ENCODE measurements around the gene IGFL1.
"Not testable (repeated sequence)": the region's sequence is repeated elsewhere in the genome, so short reads cannot be mapped to it uniquely, and the experiment has no call there.

Gene IGFL1

DNA sequence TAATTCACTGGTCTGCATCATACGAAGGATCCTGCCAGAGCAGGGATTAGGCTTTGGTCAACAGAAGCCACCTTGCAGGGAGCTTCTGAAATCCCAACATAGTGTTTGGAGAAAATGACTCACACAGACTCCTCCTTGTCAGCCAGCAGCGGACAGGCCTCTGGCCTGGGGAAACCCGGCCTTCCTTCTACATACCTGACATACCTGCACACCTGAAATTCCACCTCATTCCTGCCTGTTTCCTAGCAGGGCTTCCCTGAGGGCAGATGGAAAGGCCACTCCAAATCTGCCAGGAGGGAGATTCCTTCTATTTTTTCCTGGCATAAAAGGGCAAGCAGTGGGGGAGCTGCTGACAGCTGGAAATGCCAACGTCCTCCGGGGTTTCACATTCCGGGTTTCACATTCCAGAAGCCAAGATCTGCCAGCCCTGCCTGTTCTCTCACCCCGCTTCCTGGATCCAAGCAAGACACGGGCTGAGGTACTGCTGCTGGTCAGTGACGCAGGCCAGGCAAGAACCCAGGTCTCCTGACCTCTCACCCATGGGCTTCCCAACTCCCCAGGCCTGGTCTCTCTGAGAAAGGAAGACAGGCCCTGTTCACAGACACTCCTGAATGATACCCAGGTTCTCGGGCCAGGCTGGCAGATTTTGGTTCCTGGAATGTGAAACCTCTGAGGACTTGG, 18.2 kb upstream of the IGFL1 start:
- Histone ChIP-seq H3K4me3 (ENCODE audit: low read length, poor library complexity, severe bottlenecking) (no peak overlapping the region), H3K4me1 (ENCODE audit: insufficient read depth, low read length, poor library complexity, severe bottlenecking) (no peaks in the 10 kb centered on the region), H3K27me3 (ENCODE audit: insufficient read depth, low read length, poor library complexity, severe bottlenecking) (no peaks in the 10 kb centered on the region), H3K9ac (ENCODE audit: low read depth, low read length, poor library complexity, severe bottlenecking) (no peak overlapping the region), H3K4me2 (ENCODE audit: low read depth, low read length, poor library complexity, severe bottlenecking) (no peak overlapping the region), H3K9me3 (ENCODE audit: insufficient read depth, low read depth, low read length) (no peaks in the 10 kb centered on the region), H3K36me3 (ENCODE audit: insufficient read depth, low read length) (no peaks in the 10 kb centered on the region), H3K9me2 (replicated peaks; ENCODE audit: low read depth, low read length) (no peaks in the 10 kb centered on the region), H4K20me1 (ENCODE audit: insufficient read depth, low read length, poor library complexity, severe bottlenecking) (no peaks in the 10 kb centered on the region), H2AFZ (ENCODE audit: low read length) (no peak overlapping the region), H3K79me2 (ENCODE audit: insufficient read depth, low read length) (no peaks in the 10 kb centered on the region), H3F3A (ENCODE audit: low read depth) (no peaks in the 10 kb centered on the region)
- TF ChIP-seq, protein P1, sequence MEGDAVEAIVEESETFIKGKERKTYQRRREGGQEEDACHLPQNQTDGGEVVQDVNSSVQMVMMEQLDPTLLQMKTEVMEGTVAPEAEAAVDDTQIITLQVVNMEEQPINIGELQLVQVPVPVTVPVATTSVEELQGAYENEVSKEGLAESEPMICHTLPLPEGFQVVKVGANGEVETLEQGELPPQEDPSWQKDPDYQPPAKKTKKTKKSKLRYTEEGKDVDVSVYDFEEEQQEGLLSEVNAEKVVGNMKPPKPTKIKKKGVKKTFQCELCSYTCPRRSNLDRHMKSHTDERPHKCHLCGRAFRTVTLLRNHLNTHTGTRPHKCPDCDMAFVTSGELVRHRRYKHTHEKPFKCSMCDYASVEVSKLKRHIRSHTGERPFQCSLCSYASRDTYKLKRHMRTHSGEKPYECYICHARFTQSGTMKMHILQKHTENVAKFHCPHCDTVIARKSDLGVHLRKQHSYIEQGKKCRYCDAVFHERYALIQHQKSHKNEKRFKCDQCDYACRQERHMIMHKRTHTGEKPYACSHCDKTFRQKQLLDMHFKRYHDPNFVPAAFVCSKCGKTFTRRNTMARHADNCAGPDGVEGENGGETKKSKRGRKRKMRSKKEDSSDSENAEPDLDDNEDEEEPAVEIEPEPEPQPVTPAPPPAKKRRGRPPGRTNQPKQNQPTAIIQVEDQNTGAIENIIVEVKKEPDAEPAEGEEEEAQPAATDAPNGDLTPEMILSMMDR (conservative IDR thresholded peaks at IDR 0.05; ENCODE audit: low read length), result no peak
- TF ChIP-seq EZH2phosphoT487 (IDR thresholded peaks at IDR 0.05; ENCODE audit: borderline replicate concordance), result no peak

DNA sequence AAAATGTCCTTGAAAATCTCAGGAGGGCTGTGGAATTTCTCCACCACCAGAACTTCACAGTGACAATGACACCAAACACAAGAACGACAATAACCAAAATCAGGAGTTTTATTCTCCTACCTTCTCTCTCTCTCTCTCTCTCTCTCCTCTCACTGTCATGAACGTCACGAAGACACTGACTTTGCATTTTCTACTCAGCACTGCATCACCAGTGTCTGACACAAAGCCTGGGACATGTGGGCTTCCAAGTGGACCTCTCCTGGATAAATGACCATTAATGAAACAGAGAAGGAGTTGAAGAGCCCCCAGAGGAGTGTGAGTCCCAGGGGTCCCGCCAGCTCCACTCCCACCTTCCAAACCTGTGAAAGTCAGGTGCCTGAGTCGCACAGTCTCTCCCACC, 16.9 kb upstream of the IGFL1 start:
- not testable (repeated sequence) for H3K4me2 ChIP-seq (ENCODE audit: low read depth, low read length, poor library complexity, severe bottlenecking); H4K20me1 ChIP-seq (ENCODE audit: insufficient read depth, low read length, poor library complexity, severe bottlenecking); H2AFZ ChIP-seq (ENCODE audit: low read length); H3K9me2 ChIP-seq (replicated peaks; ENCODE audit: low read depth, low read length); H3K79me2 ChIP-seq (ENCODE audit: insufficient read depth, low read length); H3K27me3 ChIP-seq (ENCODE audit: insufficient read depth, low read length, poor library complexity, severe bottlenecking); H3K36me3 ChIP-seq (ENCODE audit: insufficient read depth, low read length); H3K9me3 ChIP-seq (ENCODE audit: insufficient read depth, low read depth, low read length); H3K4me3 ChIP-seq (ENCODE audit: low read length, poor library complexity, severe bottlenecking); H3K9ac ChIP-seq (ENCODE audit: low read depth, low read length, poor library complexity, severe bottlenecking); H3F3A ChIP-seq (ENCODE audit: low read depth); H3K4me1 ChIP-seq (ENCODE audit: insufficient read depth, low read length, poor library complexity, severe bottlenecking)

DNA sequence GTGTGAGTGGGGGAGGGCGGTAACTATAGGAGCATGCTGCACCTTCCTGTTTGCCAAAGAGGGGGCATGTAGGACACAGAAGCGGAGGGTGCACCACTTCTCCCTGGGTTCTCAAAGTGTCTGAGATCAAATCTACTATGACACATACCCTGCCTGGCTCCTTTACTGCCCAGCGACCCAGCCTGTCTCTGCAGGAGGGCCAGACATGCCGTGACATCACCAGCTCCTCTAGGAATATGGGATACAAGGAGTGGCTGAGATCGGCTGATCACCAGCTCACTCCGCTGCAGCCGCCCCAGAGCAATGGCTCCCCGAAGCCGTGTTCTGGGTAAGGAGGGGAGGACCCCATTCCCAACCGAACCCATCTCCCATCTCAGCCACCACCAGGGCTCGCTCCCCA, 16.4 kb upstream of the IGFL1 start:
- TF ChIP-seq, protein P1 (conservative IDR thresholded peaks at IDR 0.05; ENCODE audit: low read length), result no peak
- no peak for TF ChIP-seq EZH2phosphoT487 (IDR thresholded peaks at IDR 0.05; ENCODE audit: borderline replicate concordance)
- H3K9ac ChIP-seq (ENCODE audit: low read depth, low read length, poor library complexity, severe bottlenecking), result no peak overlapping the region

DNA sequence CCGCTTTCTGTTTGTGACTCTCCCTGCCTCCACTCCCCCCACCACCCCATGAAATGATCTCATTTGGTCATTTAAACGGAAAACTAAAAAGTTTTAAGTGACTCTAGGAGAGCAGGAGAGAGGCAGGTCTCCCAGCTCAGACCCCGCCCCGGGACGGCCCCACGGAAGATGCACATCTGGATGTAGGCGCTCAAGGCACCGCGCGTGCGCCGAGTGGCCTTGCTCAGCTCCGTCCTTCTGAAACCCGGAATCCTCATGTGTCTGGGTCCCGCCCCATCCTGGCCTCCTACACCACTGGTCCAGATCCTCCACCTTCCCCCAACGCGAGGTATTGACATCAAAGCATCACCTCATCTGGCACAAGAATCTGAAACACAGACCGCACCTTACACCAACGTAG, 15.7 kb upstream of the IGFL1 start:
- Histone ChIP-seq H3K9me3 (ENCODE audit: insufficient read depth, low read depth, low read length) (no peaks in the 10 kb centered on the region), H3K9ac (ENCODE audit: low read depth, low read length, poor library complexity, severe bottlenecking) (no peak overlapping the region), H4K20me1 (ENCODE audit: insufficient read depth, low read length, poor library complexity, severe bottlenecking) (no peaks in the 10 kb centered on the region), H3K4me2 (ENCODE audit: low read depth, low read length, poor library complexity, severe bottlenecking) (no peak overlapping the region), H3K9me2 (replicated peaks; ENCODE audit: low read depth, low read length) (no peaks in the 10 kb centered on the region), H3K4me1 (ENCODE audit: insufficient read depth, low read length, poor library complexity, severe bottlenecking) (no peaks in the 10 kb centered on the region), H3K4me3 (ENCODE audit: low read length, poor library complexity, severe bottlenecking) (no peak overlapping the region), H3K27me3 (ENCODE audit: insufficient read depth, low read length, poor library complexity, severe bottlenecking) (no peaks in the 10 kb centered on the region), H3F3A (ENCODE audit: low read depth) (no peaks in the 10 kb centered on the region), H3K36me3 (ENCODE audit: insufficient read depth, low read length) (no peaks in the 10 kb centered on the region), H3K79me2 (ENCODE audit: insufficient read depth, low read length) (no peaks in the 10 kb centered on the region), H2AFZ (ENCODE audit: low read length) (no peak overlapping the region)
- TF ChIP-seq, protein P1 (conservative IDR thresholded peaks at IDR 0.05; ENCODE audit: low read length), result no peak
- no peak for TF ChIP-seq EZH2phosphoT487 (IDR thresholded peaks at IDR 0.05; ENCODE audit: borderline replicate concordance)

More for the DNA sequence above, 16.4 kb upstream of the IGFL1 start:
- no peaks in the 10 kb centered on the region for H3K9me2 ChIP-seq (replicated peaks; ENCODE audit: low read depth, low read length)
- no peaks in the 10 kb centered on the region for H3F3A ChIP-seq (ENCODE audit: low read depth)
- H3K36me3 ChIP-seq (ENCODE audit: insufficient read depth, low read length), result no peaks in the 10 kb centered on the region
- no peaks in the 10 kb centered on the region for H3K4me1 ChIP-seq (ENCODE audit: insufficient read depth, low read length, poor library complexity, severe bottlenecking)
- H4K20me1 ChIP-seq (ENCODE audit: insufficient read depth, low read length, poor library complexity, severe bottlenecking), result no peaks in the 10 kb centered on the region
- no peaks in the 10 kb centered on the region for H3K27me3 ChIP-seq (ENCODE audit: insufficient read depth, low read length, poor library complexity, severe bottlenecking)
- no peak overlapping the region for H3K4me3 ChIP-seq (ENCODE audit: low read length, poor library complexity, severe bottlenecking)
- no peaks in the 10 kb centered on the region for H3K9me3 ChIP-seq (ENCODE audit: insufficient read depth, low read depth, low read length)
- no peak overlapping the region for H2AFZ ChIP-seq (ENCODE audit: low read length)
- H3K79me2 ChIP-seq (ENCODE audit: insufficient read depth, low read length), result no peaks in the 10 kb centered on the region
- no peak overlapping the region for H3K4me2 ChIP-seq (ENCODE audit: low read depth, low read length, poor library complexity, severe bottlenecking)
